ENCODE data around the gene MALAT1.

DNA sequence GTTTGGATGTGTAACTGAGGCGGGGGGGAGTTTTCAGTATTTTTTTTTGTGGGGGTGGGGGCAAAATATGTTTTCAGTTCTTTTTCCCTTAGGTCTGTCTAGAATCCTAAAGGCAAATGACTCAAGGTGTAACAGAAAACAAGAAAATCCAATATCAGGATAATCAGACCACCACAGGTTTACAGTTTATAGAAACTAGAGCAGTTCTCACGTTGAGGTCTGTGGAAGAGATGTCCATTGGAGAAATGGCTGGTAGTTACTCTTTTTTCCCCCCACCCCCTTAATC, 2.3 kb downstream of the MALAT1 start:
- TF ChIP-seq ZNF121 (CRISPR knock-in tag; IDR thresholded peaks at IDR 0.05) (no peak), ZFP1 (CRISPR knock-in tag; IDR thresholded peaks at IDR 0.05) (no peak), ZNF720 (CRISPR knock-in tag; IDR thresholded peaks at IDR 0.05) (no peak), ZNF24 (IDR thresholded peaks at IDR 0.05) (no peak), SOX13 (IDR thresholded peaks at IDR 0.05) (no peak), SOX13 (CRISPR knock-in tag; conservative IDR thresholded peaks at IDR 0.05 in 1 of 2, IDR thresholded peaks at IDR 0.05 in 1 of 2) (no peak), RFX5 (IDR thresholded peaks at IDR 0.05; ENCODE audit: low read depth, low read length) (no peak), ETV6 (CRISPR knock-in tag; conservative IDR thresholded peaks at IDR 0.05) (no peak), KAT7 (CRISPR knock-in tag; IDR thresholded peaks at IDR 0.05; ENCODE audit: borderline replicate concordance) (no peak), HNRNPLL (IDR thresholded peaks at IDR 0.05; ENCODE audit: low read depth, low read length, poor library complexity, severe bottlenecking) (no peak), JUND (CRISPR knock-in tag; IDR thresholded peaks at IDR 0.05) (no peak), MAZ (IDR thresholded peaks at IDR 0.05; ENCODE audit: borderline replicate concordance, low read depth, low read length) (no peak), MAZ (CRISPR knock-in tag; IDR thresholded peaks at IDR 0.05; ENCODE audit: low read depth) (no peak)
- TF ChIP-seq, protein P1, sequence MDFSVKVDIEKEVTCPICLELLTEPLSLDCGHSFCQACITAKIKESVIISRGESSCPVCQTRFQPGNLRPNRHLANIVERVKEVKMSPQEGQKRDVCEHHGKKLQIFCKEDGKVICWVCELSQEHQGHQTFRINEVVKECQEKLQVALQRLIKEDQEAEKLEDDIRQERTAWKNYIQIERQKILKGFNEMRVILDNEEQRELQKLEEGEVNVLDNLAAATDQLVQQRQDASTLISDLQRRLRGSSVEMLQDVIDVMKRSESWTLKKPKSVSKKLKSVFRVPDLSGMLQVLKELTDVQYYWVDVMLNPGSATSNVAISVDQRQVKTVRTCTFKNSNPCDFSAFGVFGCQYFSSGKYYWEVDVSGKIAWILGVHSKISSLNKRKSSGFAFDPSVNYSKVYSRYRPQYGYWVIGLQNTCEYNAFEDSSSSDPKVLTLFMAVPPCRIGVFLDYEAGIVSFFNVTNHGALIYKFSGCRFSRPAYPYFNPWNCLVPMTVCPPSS (IDR thresholded peaks at IDR 0.05): no peak
- TF ChIP-seq, protein P2, sequence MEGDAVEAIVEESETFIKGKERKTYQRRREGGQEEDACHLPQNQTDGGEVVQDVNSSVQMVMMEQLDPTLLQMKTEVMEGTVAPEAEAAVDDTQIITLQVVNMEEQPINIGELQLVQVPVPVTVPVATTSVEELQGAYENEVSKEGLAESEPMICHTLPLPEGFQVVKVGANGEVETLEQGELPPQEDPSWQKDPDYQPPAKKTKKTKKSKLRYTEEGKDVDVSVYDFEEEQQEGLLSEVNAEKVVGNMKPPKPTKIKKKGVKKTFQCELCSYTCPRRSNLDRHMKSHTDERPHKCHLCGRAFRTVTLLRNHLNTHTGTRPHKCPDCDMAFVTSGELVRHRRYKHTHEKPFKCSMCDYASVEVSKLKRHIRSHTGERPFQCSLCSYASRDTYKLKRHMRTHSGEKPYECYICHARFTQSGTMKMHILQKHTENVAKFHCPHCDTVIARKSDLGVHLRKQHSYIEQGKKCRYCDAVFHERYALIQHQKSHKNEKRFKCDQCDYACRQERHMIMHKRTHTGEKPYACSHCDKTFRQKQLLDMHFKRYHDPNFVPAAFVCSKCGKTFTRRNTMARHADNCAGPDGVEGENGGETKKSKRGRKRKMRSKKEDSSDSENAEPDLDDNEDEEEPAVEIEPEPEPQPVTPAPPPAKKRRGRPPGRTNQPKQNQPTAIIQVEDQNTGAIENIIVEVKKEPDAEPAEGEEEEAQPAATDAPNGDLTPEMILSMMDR (CRISPR knock-in tag; IDR thresholded peaks at IDR 0.05): no peak

Measured in HepG2 (cell line).